ENCODE measurements around the gene TMEM128. TPM values are rescaled to one million over a fixed set of nuclear protein-coding genes. Genes with fewer than 3 reads are reported as not detected.

TMEM128 gene
- total RNA-seq = 10 to 100 TPM; 12.4 to 14.1 TPM

GRCh38 chr4:4248029-4248884 lies at the start of gene TMEM128:
Gene TMEM128, minus strand, starts transcription at chr4:4248223. Its CDS starts 21 bp downstream, at chr4:4248202.
- CTCF ChIA-PET = interaction anchor here (0.9 to 2.5 kb wide), 5 partner anchors 12 to 100 kb away, joined by 3 to 16 read pairs (median 7); no protein-coding TSS in a partner anchor
- Mint-ChIP-seq H3K36me3 (peaks cover 17% of the 10 kb centered on the region), H3K27me3 (no peaks in the 10 kb centered on the region), H3K4me1 (peaks cover 40% of the 10 kb centered on the region), H3K9me3 (ENCODE audit: low read depth) (no peaks in the 10 kb centered on the region), H3K4me3 (peak within 1 kb of the TSS; percentile 81), H3K27ac (peak within 1 kb of the TSS; percentile 97)
- ATAC-seq = peak; percentile 97
- DNase-seq = peak; percentile 95

- peaks cover 11% of the 10 kb centered on the region for H3K4me1 Mint-ChIP-seq
- H3K27ac Mint-ChIP-seq = no peak overlapping the region
- H3K9me3 Mint-ChIP-seq (ENCODE audit: low read depth) = no peaks in the 10 kb centered on the region
- ATAC-seq = no peak
- no peaks in the 10 kb centered on the region for H3K27me3 Mint-ChIP-seq
- H3K36me3 Mint-ChIP-seq = peaks cover 26% of the 10 kb centered on the region
- DNase-seq = peak; percentile 15
- H3K4me3 Mint-ChIP-seq = no peak overlapping the region
- CTCF ChIA-PET = no interaction called here
Observed at GRCh38 chr4:4296283-4296846, 48.3 kb upstream of the TMEM128 start.

- Mint-ChIP-seq H3K9me3 (ENCODE audit: low read depth) (no peaks in the 10 kb centered on the region), H3K27me3 (no peaks in the 10 kb centered on the region), H3K27ac (no peak overlapping the region), H3K4me1 (peaks cover 26% of the 10 kb centered on the region), H3K36me3 (peaks cover 24% of the 10 kb centered on the region), H3K4me3 (no peak overlapping the region)
- ATAC-seq (no peak), DNase-seq (peak; percentile 9)
- CTCF ChIA-PET = interaction anchor here (2.1 kb wide), 1 partner anchor 42 kb away, joined by 4 read pairs; no protein-coding TSS in a partner anchor
Observed at GRCh38 chr4:4293279-4293678, 45.3 kb upstream of the TMEM128 start.

- peak; percentile 93 for ATAC-seq
- Mint-ChIP-seq H3K4me3 (peak within 1 kb of the TSS; percentile 95), H3K4me1 (peaks cover 47% of the 10 kb centered on the region), H3K36me3 (peaks cover 16% of the 10 kb centered on the region), H3K27ac (peak within 1 kb of the TSS; percentile 86), H3K27me3 (no peaks in the 10 kb centered on the region), H3K9me3 (ENCODE audit: low read depth) (no peaks in the 10 kb centered on the region)
- peak; percentile 97 for DNase-seq
- CTCF ChIA-PET = interaction anchor here (0.6 to 1.5 kb wide), 5 partner anchors 8 to 1636 kb away, joined by 3 to 5 read pairs (median 4); no protein-coding TSS in a partner anchor
Observed at GRCh38 chr4:4289941-4290850, 42.2 kb upstream of the TMEM128 start, which contains the start of the genes LYAR and ZBTB49. Gene LYAR, minus strand, starts transcription at chr4:4290154. Its CDS starts 6,412 bp downstream, at chr4:4283742. Gene ZBTB49, plus strand, starts transcription at chr4:4290251. Its CDS starts 9,695 bp downstream, at chr4:4299946.

- peak overlapping the region; percentile 95 for H3K4me3 Mint-ChIP-seq
- no peaks in the 10 kb centered on the region for H3K27me3 Mint-ChIP-seq
- H3K4me1 Mint-ChIP-seq = peaks cover 51% of the 10 kb centered on the region
- no peaks in the 10 kb centered on the region for H3K9me3 Mint-ChIP-seq (ENCODE audit: low read depth)
- H3K27ac Mint-ChIP-seq = peak overlapping the region; percentile 86
- ATAC-seq = peak; percentile 20
- H3K36me3 Mint-ChIP-seq = peaks cover 11% of the 10 kb centered on the region
- DNase-seq = no peak
- CTCF ChIA-PET = interaction anchor here (1.1 to 1.5 kb wide), 2 partner anchors 8 to 38 kb away, joined by 3 to 5 read pairs; no protein-coding TSS in a partner anchor
Observed at GRCh38 chr4:4289597-4289940, 41.5 kb upstream of the TMEM128 start.

GRCh38 chr4:4289055-4289454 lies 41.0 kb upstream of the TMEM128 start:
- DNase-seq (peak; percentile 36), ATAC-seq (no peak)
- H3K27ac Mint-ChIP-seq = peak overlapping the region; percentile 86
- H3K9me3 Mint-ChIP-seq (ENCODE audit: low read depth) = no peaks in the 10 kb centered on the region
- CTCF ChIA-PET = interaction anchor here (1.0 kb wide), 1 partner anchor 46 kb away, joined by 3 read pairs; no protein-coding TSS in a partner anchor
- H3K27me3 Mint-ChIP-seq = no peaks in the 10 kb centered on the region
- H3K4me3 Mint-ChIP-seq = peak overlapping the region; percentile 95
- peaks cover 53% of the 10 kb centered on the region for H3K4me1 Mint-ChIP-seq
- peaks cover 14% of the 10 kb centered on the region for H3K36me3 Mint-ChIP-seq

GRCh38 chr4:4288098-4288497 lies 40.1 kb upstream of the TMEM128 start:
- CTCF ChIA-PET = interaction anchor here (1.0 to 1.4 kb wide), 2 partner anchors 15 to 47 kb away, joined by 3 to 5 read pairs; no protein-coding TSS in a partner anchor
- H3K27ac Mint-ChIP-seq = no peak overlapping the region
- ATAC-seq = no peak

GRCh38 chr4:4284827-4285618 lies 37.0 kb upstream of the TMEM128 start:
- peaks cover 35% of the 10 kb centered on the region for H3K36me3 Mint-ChIP-seq
- H3K9me3 Mint-ChIP-seq (ENCODE audit: low read depth) = no peaks in the 10 kb centered on the region
- ATAC-seq (no peak), DNase-seq (peak; percentile 33)
- H3K27me3 Mint-ChIP-seq = no peaks in the 10 kb centered on the region
- peaks cover 41% of the 10 kb centered on the region for H3K4me1 Mint-ChIP-seq
- peak overlapping the region; percentile 38 for H3K27ac Mint-ChIP-seq
- H3K4me3 Mint-ChIP-seq = no peak overlapping the region
- CTCF ChIA-PET = interaction anchor here (1.9 to 2.2 kb wide), 2 partner anchors 25 to 33 kb away, joined by 5 to 7 read pairs; no protein-coding TSS in a partner anchor

More at GRCh38 chr4:4288098-4288497, 40.1 kb upstream of the TMEM128 start:
- Mint-ChIP-seq H3K9me3 (ENCODE audit: low read depth) (no peaks in the 10 kb centered on the region), H3K36me3 (peaks cover 21% of the 10 kb centered on the region), H3K27me3 (no peaks in the 10 kb centered on the region), H3K4me1 (peaks cover 57% of the 10 kb centered on the region), H3K4me3 (peak overlapping the region; percentile 16)
- DNase-seq = no peak

GRCh38 chr4:4281787-4282186 lies 33.8 kb upstream of the TMEM128 start:
- Mint-ChIP-seq H3K9me3 (ENCODE audit: low read depth) (no peaks in the 10 kb centered on the region), H3K27me3 (no peaks in the 10 kb centered on the region), H3K27ac (no peak overlapping the region), H3K4me3 (no peak overlapping the region), H3K4me1 (peaks cover 20% of the 10 kb centered on the region), H3K36me3 (peaks cover 43% of the 10 kb centered on the region)
- ATAC-seq (no peak), DNase-seq (no peak)
- CTCF ChIA-PET = interaction anchor here (1.5 to 2.6 kb wide), 2 partner anchors 9 to 22 kb away, joined by 5 to 9 read pairs; partner anchors contain the start of genes LYAR and ZBTB49

GRCh38 chr4:4277531-4277930 lies 29.5 kb upstream of the TMEM128 start:
- Mint-ChIP-seq H3K9me3 (ENCODE audit: low read depth) (no peaks in the 10 kb centered on the region), H3K4me3 (no peak overlapping the region), H3K27me3 (no peaks in the 10 kb centered on the region), H3K36me3 (peaks cover 45% of the 10 kb centered on the region), H3K4me1 (no peaks in the 10 kb centered on the region), H3K27ac (peak overlapping the region; percentile 5)
- ATAC-seq (no peak), DNase-seq (no peak)
- CTCF ChIA-PET = interaction anchor here (1.6 kb wide), 1 partner anchor 17 kb away, joined by 5 read pairs; no protein-coding TSS in a partner anchor

GRCh38 chr4:4274226-4274625 lies 26.2 kb upstream of the TMEM128 start:
- Mint-ChIP-seq H3K4me1 (peaks cover 20% of the 10 kb centered on the region), H3K36me3 (peaks cover 45% of the 10 kb centered on the region), H3K27ac (peak overlapping the region; percentile 0), H3K27me3 (no peaks in the 10 kb centered on the region), H3K4me3 (no peak overlapping the region), H3K9me3 (ENCODE audit: low read depth) (no peaks in the 10 kb centered on the region)
- DNase-seq (no peak), ATAC-seq (no peak)
- CTCF ChIA-PET = interaction anchor here (0.9 to 1.8 kb wide), 4 partner anchors 10 to 56 kb away, joined by 3 to 5 read pairs (median 4); no protein-coding TSS in a partner anchor

GRCh38 chr4:4271912-4272311 lies 23.9 kb upstream of the TMEM128 start:
- Mint-ChIP-seq H3K4me1 (peaks cover 30% of the 10 kb centered on the region), H3K4me3 (no peak overlapping the region), H3K36me3 (peaks cover 43% of the 10 kb centered on the region), H3K27ac (peak overlapping the region; percentile 98), H3K9me3 (ENCODE audit: low read depth) (no peaks in the 10 kb centered on the region), H3K27me3 (no peaks in the 10 kb centered on the region)
- CTCF ChIA-PET = no interaction called here
- DNase-seq (no peak), ATAC-seq (no peak)

All from activated CD8-positive, alpha-beta memory T cell treated with anti-CD3 and anti-CD28 coated beads, Interleukin-2, amount 10 ng/mL, durations not matched to agents 7 days and 5 days (primary cell).